OCI-LY7 (cell line): ENCODE data around the gene MARF1. TPM values are rescaled to one million over a fixed set of nuclear protein-coding genes. Genes with fewer than 3 reads are reported as not detected.

Experiments
- BruUV-seq: library from RNA; stranded (reverse); fragments of 400-500 nt; replicated peaks from 2 replicates; lab custom pipeline; 2021; lab: Mats Ljungman, UMichigan
- CTCF ChIA-PET: fragments of 300-600 bp; sonication (Branson Sonifier 250); formaldehyde crosslinking; loops from one replicate; lab custom pipeline; 2022; ENCODE audit warnings: antibody characterized with exemption; ENCODE audit not compliant: unreplicated experiment; lab: Charles Lee
- POLR2A ChIA-PET: fragments of 300-600 bp; sonication (Branson Sonifier 250); formaldehyde crosslinking; loops from one replicate; lab custom pipeline; 2022; ENCODE audit warnings: antibody characterized with exemption; lab: Charles Lee
- DNase-seq: peaks from one replicate; pipeline ENCODE4 v3.0.0-alpha.2; 2015; ENCODE audit warnings: low spot score
- H2AFZ ChIP-seq: fragments of 200-600 bp; sonication (generic), shearing (Covaris generic); 2 replicates; pipeline ENCODE4 v1.6.1; 2014; ENCODE audit warnings: mild to moderate bottlenecking, antibody characterized with exemption, low read length, moderate library complexity
- H3K27ac ChIP-seq: fragments of 200-600 bp; sonication (generic); 2 replicates; pipeline ENCODE4 v1.5.1; 2014; ENCODE audit warnings: mixed run types, low read depth, mild to moderate bottlenecking, moderate library complexity, low read length, inconsistent platforms; ENCODE audit not compliant: poor library complexity, severe bottlenecking
- H3K36me3 ChIP-seq: fragments of 200-600 bp; sonication (generic); 2 replicates; pipeline ENCODE4 v1.6.1; 2014; ENCODE audit warnings: mild to moderate bottlenecking, antibody characterized with exemption, low read length, moderate library complexity, mixed read lengths; ENCODE audit not compliant: insufficient read depth
- H3K4me1 ChIP-seq: fragments of 200-600 bp; sonication (generic); 2 replicates; pipeline ENCODE4 v1.5.1; 2014; ENCODE audit warnings: mild to moderate bottlenecking, low read length; ENCODE audit not compliant: insufficient read depth, poor library complexity, severe bottlenecking
- H3K4me2 ChIP-seq: fragments of 200-600 bp; sonication (generic); 2 replicates; pipeline ENCODE4 v1.6.1; 2014; ENCODE audit warnings: mild to moderate bottlenecking, low read length
- H3K4me3 ChIP-seq: fragments of 200-600 bp; sonication (generic); 2 replicates; pipeline ENCODE4 v1.5.1; 2014; ENCODE audit warnings: mild to moderate bottlenecking, low read depth, low read length; ENCODE audit not compliant: poor library complexity, severe bottlenecking
- H3K79me2 ChIP-seq: fragments of 200-600 bp; sonication (generic); 2 replicates; pipeline ENCODE4 v1.6.1; 2016; ENCODE audit warnings: low read depth, mild to moderate bottlenecking, low read length, moderate library complexity, mixed read lengths; ENCODE audit not compliant: insufficient read depth
- H3K9me2 ChIP-seq: fragments of 200-600 bp; sonication (generic); 2 replicates; pipeline ENCODE4 v1.6.1; 2016; ENCODE audit warnings: mild to moderate bottlenecking, low read length, mixed read lengths; ENCODE audit not compliant: insufficient read depth
- H3K9me3 ChIP-seq: fragments of 200-600 bp; sonication (generic); 2 replicates; pipeline ENCODE4 v1.6.1; 2014; ENCODE audit warnings: mild to moderate bottlenecking, mixed run types, low read length, mixed read lengths
- H4K20me1 ChIP-seq: fragments of 200-600 bp; sonication (generic); 2 replicates; pipeline ENCODE4 v1.6.1; 2014; ENCODE audit warnings: mild to moderate bottlenecking, antibody characterized with exemption, low read length, moderate library complexity, mixed read lengths; ENCODE audit not compliant: insufficient read depth
- CTCF ChIP-seq: fragments of 200-600 bp; sonication (generic); conservative IDR thresholded peaks from 2 replicates; pipeline ENCODE4 v1.5.1; 2014; ENCODE audit warnings: mild to moderate bottlenecking, antibody characterized with exemption, low read length, moderate library complexity, mixed read lengths
- EZH2phosphoT487 ChIP-seq: fragments of 200-600 bp; sonication (generic); IDR thresholded peaks from 2 replicates; pipeline ENCODE4 v1.6.1; 2018; ENCODE audit warnings: low read depth, borderline replicate concordance, mild to moderate bottlenecking, mixed run types, antibody characterized with exemption, low read length, moderate library complexity, mixed read lengths
- intact Hi-C: fragments of 100-400 bp; cut with micrococcal nuclease; formaldehyde crosslinking; loops from one replicate; pipeline ENCODE4 v1.10.0; 2022; ENCODE audit not compliant: unreplicated experiment
- total RNA-seq, 2 experiments: library from RNA; depleted of rRNA in 1 of 2; stranded (reverse); fragments of >200 nt in 1 of 2; shearing (Covaris generic) in 1 of 2; gene quantifications; 2 replicates each; pipeline ENCODE4 v1.2.3, GENCODE V29; 2014 to 2022

Gene MARF1
- total RNA-seq, 2 experiments from 2014 or later = 20.6 to 71.1 TPM

- Histone ChIP-seq H3K36me3 (peaks cover 14% of the 10 kb centered on the region), H2AFZ (peak overlapping the region; percentile 14; the same call in 1 of the 2 replicates), H3K27ac (peak overlapping the region; percentile 89), H3K9me2 (no peaks in the 10 kb centered on the region), H3K4me3 (peak overlapping the region; percentile 89), H3K4me1 (peaks cover 74% of the 10 kb centered on the region), H4K20me1 (no peaks in the 10 kb centered on the region), H3K4me2 (peak overlapping the region; percentile 99), H3K9me3 (no peaks in the 10 kb centered on the region), H3K79me2 (peaks cover 42% of the 10 kb centered on the region)
- CTCF ChIA-PET = interaction anchor here (0.6 kb wide), 1 partner anchor 410 kb away, joined by 4 read pairs; no protein-coding TSS in a partner anchor
- TF ChIP-seq CTCF (peak; percentile 77), EZH2phosphoT487 (no peak)
- DNase-seq = peak; percentile 96
- intact Hi-C loops = loop anchor here (1.0 to 10.0 kb wide), 3 partner anchors 8 to 462 kb away; partner anchors contain the start of gene NDE1
- BruUV-seq = no TSS peak
- POLR2A ChIA-PET = interaction anchor here (1.0 to 2.6 kb wide), 5 partner anchors 8 to 217 kb away, joined by 3 to 12 read pairs (median 4); no protein-coding TSS in a partner anchor
Measured at GRCh38 chr16:15642557-15643047, 352 bp downstream of the MARF1 start.

- H2AFZ ChIP-seq = peak overlapping the region; percentile 14; the same call in 1 of the 2 replicates
- POLR2A ChIA-PET = interaction anchor here (0.6 to 2.6 kb wide), 7 partner anchors 8 to 217 kb away, joined by 3 to 12 read pairs (median 4); no protein-coding TSS in a partner anchor
Measured at GRCh38 chr16:15641753-15642556, 999 bp downstream of the MARF1 start.

More at GRCh38 chr16:15641753-15642556, 999 bp downstream of the MARF1 start:
- DNase-seq = peak; percentile 29
- H3K4me1 ChIP-seq = peaks cover 74% of the 10 kb centered on the region
- H3K27ac ChIP-seq = peak overlapping the region; percentile 89
- peak overlapping the region; percentile 99 for H3K4me2 ChIP-seq
- H3K36me3 ChIP-seq = peaks cover 20% of the 10 kb centered on the region
- no peaks in the 10 kb centered on the region for H4K20me1 ChIP-seq
- H3K4me3 ChIP-seq = peak overlapping the region; percentile 89
- BruUV-seq = TSS peak; percentile 76
- intact Hi-C loops = loop anchor here (1.0 to 10.0 kb wide), 3 partner anchors 8 to 463 kb away; partner anchors contain the start of gene NDE1
- H3K79me2 ChIP-seq = peaks cover 49% of the 10 kb centered on the region
- TF ChIP-seq EZH2phosphoT487 = no peak
- TF ChIP-seq CTCF = no peak
- H3K9me3 ChIP-seq = no peaks in the 10 kb centered on the region
- CTCF ChIA-PET = no interaction called here
- H3K9me2 ChIP-seq = no peaks in the 10 kb centered on the region
